Lung (tissue), 16 donors: Measurements from ENCODE around the gene PRR23B. TPM values are rescaled to one million over a fixed set of nuclear protein-coding genes. Genes with fewer than 3 reads are reported as not detected.

Experiments
- ATAC-seq: fragments of 200-7000 bp; cut with Tn5 transposase; one replicate; pipeline ENCODE4 v1.9.1; 2020; ENCODE audit warnings: moderate number of reproducible peaks; ENCODE audit not compliant: insufficient read depth, low FRiP score
- DNase-seq, 3 donors: peaks; one replicate each; pipeline ENCODE4 v3.0.0-alpha.2; 2013 to 2017
- H3K27ac ChIP-seq, 2 donors: one replicate each; pipeline ENCODE4 v1.5.1; 2013; ENCODE audit warnings: mild to moderate bottlenecking in 2 of 2, moderate library complexity in 2 of 2, control low read depth in 1 of 2, inconsistent platforms in 1 of 2, low read depth in 1 of 2, low read length in 1 of 2
- H3K27me3 ChIP-seq, 3 donors: one replicate each; pipeline ENCODE4 v1.5.1; 2013; ENCODE audit warnings: low read length in 2 of 3; ENCODE audit not compliant: control insufficient read depth in 3 of 3, insufficient read depth in 3 of 3
- H3K36me3 ChIP-seq, 4 donors: one replicate each; pipeline ENCODE4 v1.5.1; 2013; ENCODE audit warnings: low read length in 4 of 4, mild to moderate bottlenecking in 1 of 4, moderate library complexity in 1 of 4; ENCODE audit not compliant: control insufficient read depth in 4 of 4, insufficient read depth in 4 of 4
- H3K4me1 ChIP-seq, 5 donors: one replicate each; pipeline ENCODE4 v1.5.1; 2013; ENCODE audit warnings: low read length in 5 of 5, mild to moderate bottlenecking in 2 of 5, moderate library complexity in 1 of 5; ENCODE audit not compliant: control insufficient read depth in 5 of 5, insufficient read depth in 5 of 5
- H3K4me3 ChIP-seq: one replicate; pipeline ENCODE4 v1.5.1; 2013; ENCODE audit warnings: mild to moderate bottlenecking, control low read depth, moderate library complexity
- H3K9ac ChIP-seq, 2 donors: one replicate each; pipeline ENCODE4 v1.5.1; 2013; ENCODE audit warnings: low read length in 2 of 2, control low read depth in 1 of 2; ENCODE audit not compliant: insufficient read depth in 1 of 2
- H3K9me3 ChIP-seq, 4 donors: one replicate each; pipeline ENCODE4 v1.5.1; 2013; ENCODE audit warnings: low read length in 3 of 4, mild to moderate bottlenecking in 1 of 4, moderate library complexity in 1 of 4; ENCODE audit not compliant: control insufficient read depth in 4 of 4, insufficient read depth in 3 of 4
- WGBS, 2 donors: extraction: QIAGEN DNeasy Blood & Tissue Kit; methylation state at CpG; one replicate each; pipeline ENCODE4 v1.1.7; 2013; 5-methylcytosine and 5-hydroxymethylcytosine counted together
- long read RNA-seq, 5 donors: transcript quantifications; one replicate each; lab custom pipeline, GENCODE V29; 2026
- polyA plus RNA-seq, 2 donors: library from polyadenylated mRNA; stranded (reverse); fragments of 200-250 nt; gene quantifications; one replicate each; pipeline ENCODE4 v1.2.1, GENCODE V29; 2013
- total RNA-seq, 2 donors: library from RNA; depleted of rRNA in 1 of 2; stranded (reverse); fragments of >200 nt in 1 of 2; gene quantifications; one replicate each; pipeline ENCODE4 v1.2.1, GENCODE V29; 2014 to 2021
- TF ChIP-seq, protein P1 (sequence below): IDR thresholded peaks from 2 replicates; pipeline ENCODE4 v1.5.1; 2012; ENCODE audit warnings: mild to moderate bottlenecking; ENCODE audit errors: control extremely low read depth, extremely low read depth
- donor health status: control.
- donor health status: control.
- donor health status: Bipolar disorder and iron deficiency.
- donor health status: healthy.
- donor health status: DM: yes; HTN: yes; CAD: no.

The PRR23B gene
- not detected for total RNA-seq
- polyA plus RNA-seq, result not detected
- long read RNA-seq, donor 1, result 0 reads
- long read RNA-seq, donor 2, result 0 reads
- long read RNA-seq, donor 3, result 0 reads
- long read RNA-seq, donor 4, result 0 reads
- long read RNA-seq, donor 5, result 0 reads

DNA sequence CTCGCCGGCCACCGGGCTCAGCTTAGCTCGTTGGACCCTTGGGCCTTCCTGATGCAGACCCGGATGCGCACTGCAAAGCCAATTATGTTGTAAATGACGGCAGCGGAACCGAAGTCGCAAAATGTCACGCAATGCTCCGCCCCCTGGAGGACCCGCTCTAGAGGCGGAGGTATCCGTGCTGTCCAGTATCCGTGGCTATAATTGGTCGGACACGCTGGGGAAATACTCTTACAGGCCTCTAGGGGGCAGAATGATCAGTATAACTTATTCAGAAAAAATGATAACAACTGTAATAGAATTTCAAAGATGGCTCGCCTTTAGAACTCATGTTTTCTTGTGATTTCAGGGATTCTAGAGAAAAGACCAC lies at the start of gene PRR23B:
PRR23B (minus strand) TSS at position 59 of the 367 bp plus-strand sequence. CDS start 265 bp downstream, outside the sequence.
- Histone ChIP-seq H3K36me3 (no peaks in the 10 kb centered on the region), H3K27ac (no peak within 1 kb of the TSS), H3K9me3 (peaks cover 0 to 14% (median 1%) of the 10 kb centered on the region in 4 donors), H3K27me3 (no peaks in the 10 kb centered on the region), H3K4me1 (no peaks in the 10 kb centered on the region), H3K4me3 (no peak within 1 kb of the TSS), H3K9ac (no peak within 1 kb of the TSS)
- WGBS, 2 donors, result 58 to 60% methylated on average over 15 to 19 of the region's 19 CpGs
- TF ChIP-seq, protein P1, sequence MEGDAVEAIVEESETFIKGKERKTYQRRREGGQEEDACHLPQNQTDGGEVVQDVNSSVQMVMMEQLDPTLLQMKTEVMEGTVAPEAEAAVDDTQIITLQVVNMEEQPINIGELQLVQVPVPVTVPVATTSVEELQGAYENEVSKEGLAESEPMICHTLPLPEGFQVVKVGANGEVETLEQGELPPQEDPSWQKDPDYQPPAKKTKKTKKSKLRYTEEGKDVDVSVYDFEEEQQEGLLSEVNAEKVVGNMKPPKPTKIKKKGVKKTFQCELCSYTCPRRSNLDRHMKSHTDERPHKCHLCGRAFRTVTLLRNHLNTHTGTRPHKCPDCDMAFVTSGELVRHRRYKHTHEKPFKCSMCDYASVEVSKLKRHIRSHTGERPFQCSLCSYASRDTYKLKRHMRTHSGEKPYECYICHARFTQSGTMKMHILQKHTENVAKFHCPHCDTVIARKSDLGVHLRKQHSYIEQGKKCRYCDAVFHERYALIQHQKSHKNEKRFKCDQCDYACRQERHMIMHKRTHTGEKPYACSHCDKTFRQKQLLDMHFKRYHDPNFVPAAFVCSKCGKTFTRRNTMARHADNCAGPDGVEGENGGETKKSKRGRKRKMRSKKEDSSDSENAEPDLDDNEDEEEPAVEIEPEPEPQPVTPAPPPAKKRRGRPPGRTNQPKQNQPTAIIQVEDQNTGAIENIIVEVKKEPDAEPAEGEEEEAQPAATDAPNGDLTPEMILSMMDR, result no peak
- ATAC-seq, result no peak
- no peak for DNase-seq

DNA sequence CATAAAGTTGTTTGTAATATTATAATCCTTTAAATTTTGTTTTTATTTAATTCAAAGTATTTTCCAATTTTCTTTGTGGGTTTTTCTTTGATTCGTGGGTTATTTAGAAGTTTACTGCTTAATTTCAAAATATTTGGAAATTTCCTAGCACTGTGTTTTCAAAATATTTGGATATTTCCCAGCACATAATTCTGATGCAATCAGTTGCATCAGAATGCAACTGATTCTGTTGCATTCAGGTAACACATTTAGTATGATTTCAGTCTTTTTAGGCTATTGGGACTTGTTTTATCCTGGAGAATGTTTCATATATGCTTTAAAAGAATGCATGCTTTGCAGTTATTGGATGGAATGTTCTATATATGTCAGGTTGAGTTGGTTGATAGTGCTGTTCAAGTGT lies 42.2 kb upstream of the PRR23B start:
- ATAC-seq (no peak), DNase-seq (no peak)
- TF ChIP-seq, protein P1, result no peak
- 16 to 33% methylated on average over 1 of the region's 1 CpG for WGBS, 2 donors
- Histone ChIP-seq H3K9me3 (no peaks in the 10 kb centered on the region), H3K4me3 (no peak overlapping the region), H3K36me3 (no peaks in the 10 kb centered on the region), H3K4me1 (no peaks in the 10 kb centered on the region), H3K27ac (no peak overlapping the region), H3K9ac (no peak overlapping the region), H3K27me3 (no peaks in the 10 kb centered on the region)

DNA sequence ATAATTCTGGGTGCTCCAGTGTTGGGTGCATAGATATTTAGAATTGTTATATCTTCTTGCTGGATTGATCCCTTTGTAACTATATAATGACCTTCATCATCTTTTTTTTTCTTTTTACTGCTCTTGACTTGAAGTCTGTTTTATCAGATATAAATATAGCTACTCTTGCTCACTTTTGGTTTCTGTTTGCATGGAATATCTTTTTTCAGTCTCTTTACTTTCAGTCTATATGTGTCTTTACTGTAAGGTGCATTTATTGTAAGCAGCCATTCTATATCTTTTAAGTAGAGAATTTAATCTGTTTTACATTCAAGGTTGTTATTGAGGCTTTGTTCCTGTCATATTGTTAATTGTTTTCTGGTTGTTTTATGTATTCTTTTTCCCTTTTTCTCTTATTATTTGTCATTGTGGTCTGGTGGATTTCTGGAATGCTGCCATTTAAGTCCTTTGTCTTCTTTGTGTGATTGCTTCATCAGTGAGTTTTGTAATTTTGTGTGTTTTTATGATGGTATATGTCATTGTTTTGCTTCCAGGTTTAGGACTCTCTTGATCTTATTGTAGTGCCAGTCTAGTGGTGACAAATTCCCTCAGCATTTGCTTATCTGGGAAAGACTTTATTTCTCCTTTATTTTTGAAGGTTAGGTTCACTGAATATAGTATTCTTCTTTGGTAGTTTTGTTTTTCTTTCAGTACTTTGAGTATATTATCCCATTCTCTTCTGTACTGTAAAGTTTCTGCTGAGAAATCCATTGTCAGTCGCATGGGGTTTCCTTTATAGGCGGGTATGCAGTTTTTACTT lies 32.3 kb upstream of the PRR23B start:
- DNase-seq (no peak), ATAC-seq (no peak)
- TF ChIP-seq, protein P1, result no peak
- H3K4me1 ChIP-seq, result no peaks in the 10 kb centered on the region
- H3K27me3 ChIP-seq, result no peaks in the 10 kb centered on the region
- H3K9ac ChIP-seq, result no peak overlapping the region
- H3K9me3 ChIP-seq, result peaks cover 0 to 8% (median 8%) of the 10 kb centered on the region in 4 donors
- H3K4me3 ChIP-seq, result no peak overlapping the region
- 65 to 76% methylated on average over 2 of the region's 2 CpGs for WGBS, 2 donors
- no peaks in the 10 kb centered on the region for H3K36me3 ChIP-seq
- no peak overlapping the region for H3K27ac ChIP-seq
